NOMO-1 treated with dmso at 0.1 percent for 144 hours (cell line): ENCODE results near the gene NSD1.

Source experiments
- DNase-seq: peaks from one replicate; lab custom pipeline; 2025; ENCODE audit not compliant: unreplicated experiment; lab: John Stamatoyannopoulos, UW

Gene NSD1

DNA sequence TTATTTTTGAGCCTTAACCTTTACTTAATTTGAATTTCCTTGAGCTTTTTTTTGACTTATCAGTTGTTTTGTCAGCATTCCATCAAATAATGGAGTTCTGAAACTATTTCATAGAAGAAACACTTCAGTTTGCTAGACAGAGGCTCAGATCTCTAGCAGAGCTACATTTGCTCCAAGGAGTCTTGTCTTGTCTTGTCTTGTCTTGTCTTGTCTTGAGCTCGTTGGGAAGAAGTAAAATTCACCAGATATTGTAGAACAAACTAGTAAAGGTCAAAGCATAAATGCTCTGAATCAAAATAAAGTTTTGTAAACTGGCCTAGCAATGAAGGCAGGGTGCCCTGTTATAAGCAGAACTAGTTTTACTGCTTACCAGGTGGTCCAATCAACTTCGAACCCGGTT lies 136.4 kb downstream of the NSD1 start:
- no peak for DNase-seq

- no peak for DNase-seq
These were observed 137.1 kb downstream of the NSD1 start for GRCh38 chr5:177270653-177271052.

GRCh38 chr5:177271113-177271512 lies 137.5 kb downstream of the NSD1 start:
- no peak for DNase-seq

DNA sequence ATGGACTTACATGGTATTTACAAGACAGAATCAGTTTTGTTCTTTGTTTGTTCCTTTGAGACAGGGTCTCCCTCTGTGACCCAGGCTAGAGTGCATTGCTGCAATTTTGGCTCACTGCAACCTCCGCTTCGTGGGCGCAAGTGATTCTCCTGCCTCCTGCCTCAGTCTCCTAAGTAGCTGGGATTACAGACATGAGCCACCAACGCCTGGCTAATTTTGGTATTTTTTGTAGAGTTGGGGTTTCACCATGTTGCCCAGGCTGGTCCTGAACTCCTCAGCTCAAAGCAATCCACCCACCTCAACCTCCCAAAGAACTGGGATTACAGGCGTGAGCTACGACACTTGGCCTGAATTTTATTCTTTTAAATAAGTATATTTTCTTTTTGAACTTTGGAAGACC lies 142.3 kb downstream of the NSD1 start:
- no peak for DNase-seq

DNA sequence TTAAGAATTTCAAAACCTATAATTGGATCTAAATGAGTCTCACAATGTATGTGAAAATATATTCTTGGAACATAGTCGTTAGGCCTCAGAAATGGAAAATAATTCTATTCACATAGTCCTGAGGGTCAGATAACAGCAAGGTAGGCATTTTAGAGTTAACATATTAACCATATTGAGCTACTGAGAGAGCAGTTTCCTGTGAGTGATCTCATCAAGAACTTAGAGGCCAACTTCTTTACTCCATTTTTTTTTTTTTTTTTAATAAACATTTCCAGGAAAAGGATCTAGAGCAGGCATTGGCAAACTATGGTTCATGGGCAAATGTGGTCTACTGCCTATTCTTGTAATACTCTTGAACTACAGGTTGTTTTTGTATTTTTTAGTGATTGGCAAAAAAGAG lies 143.3 kb downstream of the NSD1 start:
- DNase-seq = no peak

DNA sequence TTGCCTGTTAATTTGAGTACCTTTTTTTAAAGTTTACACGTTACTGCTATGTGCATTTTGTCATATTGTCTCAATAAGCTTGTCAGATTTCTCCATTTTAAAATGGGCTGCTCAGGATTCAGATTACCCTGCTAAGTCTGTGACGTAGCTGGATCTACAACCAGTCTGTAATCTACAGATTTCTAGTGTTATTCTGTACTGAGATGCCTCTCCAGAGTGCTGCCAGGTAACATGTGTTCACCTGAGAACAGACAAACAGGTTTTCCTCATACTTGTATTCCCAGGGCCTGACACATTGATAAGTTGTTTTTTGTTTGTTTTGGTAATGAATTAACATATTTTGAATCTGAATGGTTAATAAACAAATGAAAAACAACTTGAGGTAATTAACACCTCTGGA lies 154.6 kb downstream of the NSD1 start:
- DNase-seq = no peak

DNA sequence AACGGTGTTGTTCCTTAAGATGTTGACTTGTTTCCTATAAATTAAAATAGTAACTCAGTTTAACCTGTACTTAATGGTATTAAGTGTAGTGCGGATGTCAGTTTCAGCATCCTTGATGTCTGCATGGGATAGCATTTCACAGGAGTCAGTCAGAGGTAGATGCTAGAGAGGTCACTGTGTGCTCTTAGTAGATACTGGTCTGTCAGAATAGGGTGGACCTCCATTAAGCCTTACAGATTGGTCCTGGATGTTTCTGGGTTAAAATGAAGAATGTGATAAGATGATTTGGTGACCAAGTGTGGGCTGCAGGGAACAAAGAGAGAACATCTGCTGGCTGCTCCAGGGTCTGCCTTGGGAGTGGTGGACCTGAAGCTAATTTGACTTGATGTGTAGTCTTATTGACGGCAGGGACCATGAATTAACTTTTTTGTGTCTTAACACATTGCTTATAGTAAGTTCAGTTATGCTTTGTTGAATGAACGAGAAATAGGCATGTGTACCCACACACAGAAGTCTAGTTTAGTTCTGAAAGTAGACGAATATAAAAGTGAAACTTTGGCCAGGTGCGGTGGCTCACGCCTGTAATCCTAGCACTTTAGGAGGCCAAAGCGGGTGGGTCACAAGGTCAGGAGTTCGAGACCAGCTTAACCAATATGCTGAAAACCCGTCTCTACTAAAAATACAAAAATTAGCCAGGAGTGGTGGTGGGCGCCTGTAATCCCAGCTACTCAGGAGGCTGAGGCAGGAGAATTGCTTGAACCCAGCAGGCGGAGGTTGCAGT lies 157.4 kb downstream of the NSD1 start:
- no peak for DNase-seq

GRCh38 chr5:177291735-177292134 lies 158.2 kb downstream of the NSD1 start:
- no peak for DNase-seq

GRCh38 chr5:177293819-177294581 lies 160.4 kb downstream of the NSD1 start:
- DNase-seq = no peak

GRCh38 chr5:177294632-177295031 lies 161.1 kb downstream of the NSD1 start:
- DNase-seq = no peak

DNA sequence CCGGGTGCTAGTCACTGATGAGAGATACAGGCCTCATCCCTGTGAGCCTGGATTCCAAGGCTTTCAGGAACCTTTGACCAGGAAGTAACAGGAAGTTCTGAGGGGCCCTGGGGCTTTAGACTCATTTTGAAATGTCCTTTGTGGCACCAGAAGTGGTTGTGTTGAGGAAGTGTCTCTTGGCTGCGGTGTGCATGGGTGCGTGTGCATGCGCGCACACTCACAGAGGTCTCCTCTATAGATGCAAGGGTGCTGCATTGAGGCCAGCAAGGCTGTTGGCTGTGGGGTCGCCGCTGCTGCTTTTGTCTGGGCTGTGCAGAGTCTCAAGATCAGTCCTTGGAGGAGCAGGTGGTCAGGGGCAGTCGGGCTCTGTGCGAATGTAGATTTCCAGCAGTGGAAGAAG lies 162.4 kb downstream of the NSD1 start:
- DNase-seq = no peak

DNA sequence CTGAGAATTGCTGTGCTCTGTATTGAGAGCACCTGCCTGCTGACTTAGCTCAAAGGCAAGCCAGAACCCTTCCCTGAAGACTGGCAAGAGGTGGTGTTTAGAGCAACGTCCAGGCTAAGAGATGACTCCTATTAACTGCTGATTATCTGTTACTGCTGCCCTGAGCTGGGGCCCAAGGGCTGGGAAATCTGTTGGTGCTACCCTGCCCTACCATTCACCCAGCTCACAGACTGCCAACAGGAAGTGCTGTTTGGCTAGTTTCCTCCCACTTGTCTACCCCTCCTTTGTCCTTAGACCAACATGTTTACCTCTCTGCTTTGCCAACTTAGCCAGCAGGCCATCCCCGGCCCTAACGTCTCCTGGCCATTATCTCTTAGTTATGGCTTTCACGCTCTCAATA lies 163.0 kb downstream of the NSD1 start:
- no peak for DNase-seq

GRCh38 chr5:177297922-177298321 lies 164.3 kb downstream of the NSD1 start:
- no peak for DNase-seq

DNA sequence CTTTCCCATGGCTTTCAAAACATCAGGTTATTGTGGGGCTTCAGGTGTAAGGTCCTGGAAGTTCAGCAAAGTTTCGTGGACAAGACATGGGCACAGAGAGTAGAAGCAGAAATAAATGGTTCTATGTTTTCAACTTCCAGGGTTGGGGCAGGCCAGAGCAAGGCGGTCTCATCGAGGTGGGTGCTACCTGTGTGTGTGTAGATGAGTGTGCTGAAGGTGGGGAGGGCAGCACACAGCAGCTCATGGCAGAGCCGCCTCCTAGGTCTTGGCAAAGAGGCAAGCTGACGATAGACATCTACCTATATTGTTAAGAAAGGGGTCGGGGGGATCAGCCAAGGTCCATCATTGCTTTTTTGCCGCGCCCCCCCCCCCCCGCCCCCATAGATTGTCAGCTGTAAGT lies 166.1 kb downstream of the NSD1 start:
- DNase-seq = no peak

GRCh38 chr5:177300236-177300880 lies 166.8 kb downstream of the NSD1 start:
- peak; percentile 91 for DNase-seq

DNA sequence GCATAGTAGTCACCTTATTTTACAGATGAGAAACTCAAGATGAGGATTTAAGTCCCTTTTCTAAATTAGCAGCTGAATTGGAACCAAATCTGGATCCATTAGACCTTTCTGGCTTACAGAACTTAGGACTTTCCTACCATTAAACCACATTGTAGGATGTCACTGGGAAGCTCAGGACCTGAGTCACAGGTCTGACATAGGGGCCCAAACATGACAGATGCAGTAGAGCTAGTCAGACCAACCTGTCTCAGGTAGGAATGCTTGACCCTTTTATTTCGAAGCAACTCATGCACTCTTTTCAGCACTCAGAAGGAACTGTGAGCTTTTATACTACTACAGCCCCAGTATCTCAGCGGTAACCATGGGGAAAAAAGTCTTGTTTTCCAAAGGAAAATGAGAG lies 167.4 kb downstream of the NSD1 start:
- no peak for DNase-seq

DNA sequence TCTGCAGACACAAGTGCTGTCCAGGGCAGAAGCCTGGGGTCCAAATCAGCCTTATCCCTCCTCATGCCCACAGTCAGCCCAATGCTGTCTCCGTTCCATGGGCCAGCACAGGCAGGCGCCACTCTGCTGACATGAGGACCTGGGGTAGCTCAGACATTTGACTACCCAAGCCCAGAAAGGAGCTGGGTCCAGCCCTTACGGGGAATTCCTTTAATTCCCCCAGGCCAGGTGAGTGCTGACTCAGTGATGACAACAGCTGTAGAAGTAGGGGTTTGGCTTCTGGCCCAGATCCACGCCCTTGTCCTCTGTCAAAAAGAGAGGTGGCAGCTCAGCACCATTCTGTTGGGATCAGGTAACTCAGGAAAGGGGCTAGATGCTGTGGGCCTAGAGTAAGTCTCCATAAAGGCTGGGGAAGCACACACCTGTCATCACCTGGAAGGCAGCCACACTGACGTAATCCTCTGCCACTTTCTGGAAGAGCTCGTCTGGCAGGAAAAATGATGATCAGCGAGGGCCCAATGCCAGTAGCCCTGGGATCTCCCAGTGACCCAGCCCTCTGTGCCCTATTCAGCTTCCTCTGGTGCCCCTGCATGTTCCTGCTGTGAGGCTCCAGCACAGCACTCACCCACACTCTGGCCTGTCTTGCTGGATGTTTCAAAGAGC lies 168.1 kb downstream of the NSD1 start:
- no peak for DNase-seq

GRCh38 chr5:177302354-177303110 lies 169.0 kb downstream of the NSD1 start:
- no peak for DNase-seq

- DNase-seq = peak; percentile 58
These were observed 169.8 kb downstream of the NSD1 start, which contains the start of the genes PRELID1 and RAB24 for GRCh38 chr5:177303121-177303924. TSS of gene PRELID1 (plus strand) at chr5:177303799. CDS start at chr5:177303986, 187 bp downstream. TSS of gene RAB24 (minus strand) at chr5:177303719. CDS start at chr5:177303288, 431 bp downstream.

- DNase-seq = no peak
These were observed 170.4 kb downstream of the NSD1 start for GRCh38 chr5:177303925-177304391.
